GM12878 (cell line): Measurements from ENCODE around the gene CTSK. TPM values are rescaled to one million over a fixed set of nuclear protein-coding genes. Genes with fewer than 3 reads are reported as not detected.

Experiments used
- ATAC-seq: fragments of 200-7000 bp; cut with Tn5 transposase; 3 replicates; pipeline ENCODE4 v1.9.1; 2020; ENCODE audit warnings: mild to moderate bottlenecking, moderate library complexity
- BruUV-seq: library from RNA; stranded (reverse); fragments of 400-500 nt; replicated peaks from 2 replicates; lab custom pipeline; 2021; lab: Mats Ljungman, UMichigan
- CTCF ChIA-PET: fragments of 300-600 bp; sonication (Branson Sonifier 250); formaldehyde crosslinking; extraction: SDS; loops from one replicate; lab custom pipeline; 2021; ENCODE audit warnings: inconsistent platforms; lab: Yijun Ruan, JAX
- POLR2A ChIA-PET: fragments of 350-600 bp; formaldehyde crosslinking; extraction: SDS; loops from one replicate; lab custom pipeline; 2021; ENCODE audit warnings: inconsistent platforms; lab: Charles Lee
- RAD21 ChIA-PET: fragments of 300-600 bp; sonication (Branson Sonifier 250); formaldehyde crosslinking; loops from one replicate; lab custom pipeline; 2023; ENCODE audit warnings: antibody characterized with exemption; ENCODE audit not compliant: unreplicated experiment; lab: Charles Lee
- SMC1A ChIA-PET: fragments of 300-600 bp; sonication (Branson Sonifier 250); formaldehyde crosslinking; loops from one replicate; lab custom pipeline; 2023; ENCODE audit not compliant: unreplicated experiment, uncharacterized antibody; lab: Charles Lee
- DNase-seq: peaks from one replicate; pipeline ENCODE4 v3.0.0-alpha.2; 2011; ENCODE audit warnings: low read depth, low spot score
- FAIRE-seq: peaks from 3 replicates; lab custom pipeline; 2011; peaks lifted over from hg19 to GRCh38; lab: Jason Lieb, UNC
- H2AFZ ChIP-seq: 2 replicates; pipeline ENCODE4 v1.6.0; 2011; ENCODE audit warnings: low read depth, low read length, control low read depth; ENCODE audit not compliant: control insufficient read depth
- H3K27ac ChIP-seq: 2 replicates; pipeline ENCODE4 v1.5.1; 2011; ENCODE audit warnings: control low read depth; ENCODE audit not compliant: control insufficient read depth, insufficient read depth
- H3K27me3 ChIP-seq, 2 experiments: replicated peaks in 1 of 2; 2 replicates each; pipeline versions ENCODE4 v1.6.0 to v1.6.1; 2011; ENCODE audit warnings: low read length in 1 of 2; ENCODE audit not compliant: control insufficient read depth in 2 of 2, insufficient read depth in 2 of 2
- H3K36me3 ChIP-seq, 2 experiments: 2 replicates each; pipeline ENCODE4 v1.5.1; 2011; ENCODE audit warnings: low read length in 1 of 2; ENCODE audit not compliant: control insufficient read depth in 2 of 2, insufficient read depth in 2 of 2
- H3K4me1 ChIP-seq: 2 replicates; pipeline ENCODE4 v1.6.1; 2011; ENCODE audit warnings: mild to moderate bottlenecking, low read length, moderate library complexity, mixed read lengths; ENCODE audit not compliant: control insufficient read depth, insufficient read depth
- H3K4me2 ChIP-seq: 2 replicates; pipeline ENCODE4 v1.6.0; 2011; ENCODE audit warnings: control low read depth; ENCODE audit not compliant: control insufficient read depth, insufficient read depth
- H3K4me3 ChIP-seq: fragments of 200-600 bp; sonication (generic); 2 replicates; pipeline ENCODE4 v1.5.1; 2016
- H3K79me2 ChIP-seq: 2 replicates; pipeline ENCODE4 v1.6.0; 2011; ENCODE audit warnings: low read length; ENCODE audit not compliant: control insufficient read depth, insufficient read depth
- H3K9ac ChIP-seq: 2 replicates; pipeline ENCODE4 v1.8.0; 2011; ENCODE audit warnings: low read length, control low read depth, mixed read lengths; ENCODE audit not compliant: control insufficient read depth, insufficient read depth
- H3K9me3 ChIP-seq: replicated peaks from 3 replicates; pipeline ENCODE4 v1.5.1; 2011; ENCODE audit warnings: mild to moderate bottlenecking, low read length; ENCODE audit not compliant: control insufficient read depth, insufficient read depth
- H4K20me1 ChIP-seq: 2 replicates; pipeline ENCODE4 v1.6.0; 2011; ENCODE audit not compliant: control insufficient read depth, insufficient read depth
- CHD4 ChIP-seq: fragments of 200-600 bp; sonication (generic); IDR thresholded peaks from 2 replicates; pipeline ENCODE4 v1.6.1; 2016; ENCODE audit warnings: mild to moderate bottlenecking
- ESRRA ChIP-seq: IDR thresholded peaks from 2 replicates; pipeline ENCODE4 v1.6.1; 2012; ENCODE audit warnings: mild to moderate bottlenecking, low read length, improper control_type of control experiment
- IKZF2 ChIP-seq, 2 experiments: fragments of 450-650 bp; IDR thresholded peaks; 2 replicates each; pipeline ENCODE4 v1.6.1; 2017; ENCODE audit warnings: mild to moderate bottlenecking in 2 of 2, moderate library complexity in 2 of 2
- IRF3 ChIP-seq: fragments of 450-650 bp; IDR thresholded peaks from 2 replicates; pipeline ENCODE4 v1.6.1; 2014; ENCODE audit warnings: mild to moderate bottlenecking
- MTA2 ChIP-seq: fragments of 450-650 bp; IDR thresholded peaks from 2 replicates; pipeline ENCODE4 v1.6.1; 2016; ENCODE audit warnings: low read depth, mild to moderate bottlenecking, moderate library complexity
- PAX8 ChIP-seq: fragments of 450-650 bp; IDR thresholded peaks from 2 replicates; pipeline ENCODE4 v1.6.1; 2017; ENCODE audit warnings: mild to moderate bottlenecking, moderate library complexity
- POU2F2 ChIP-seq: IDR thresholded peaks from 3 replicates; pipeline ENCODE4 v1.6.1; 2011; ENCODE audit warnings: low read depth, mild to moderate bottlenecking, low read length, borderline replicate concordance
- RB1 ChIP-seq: fragments of 450-650 bp; formaldehyde crosslinking; IDR thresholded peaks from 2 replicates; pipeline ENCODE4 v1.6.1; 2017; ENCODE audit warnings: mild to moderate bottlenecking, borderline replicate concordance
- RCOR1 ChIP-seq: conservative IDR thresholded peaks from 2 replicates; pipeline ENCODE4 v1.6.1; 2012; ENCODE audit warnings: low read depth, low read length, improper control_type of control experiment
- ZBED1 ChIP-seq: IDR thresholded peaks from 2 replicates; pipeline ENCODE4 v1.6.1; 2016; ENCODE audit warnings: borderline replicate concordance
- ZNF207 ChIP-seq: fragments of 450-650 bp; IDR thresholded peaks from 2 replicates; pipeline ENCODE4 v1.6.1; 2014; ENCODE audit warnings: antibody characterized with exemption, mild to moderate bottlenecking, borderline replicate concordance
- ZNF217 ChIP-seq: fragments of 450-650 bp; IDR thresholded peaks from 2 replicates; pipeline ENCODE4 v1.6.1; 2017; ENCODE audit warnings: antibody characterized with exemption, mild to moderate bottlenecking
- ZNF687 ChIP-seq: fragments of 450-650 bp; IDR thresholded peaks from 2 replicates; pipeline ENCODE4 v1.6.1; 2017; ENCODE audit warnings: mild to moderate bottlenecking, moderate library complexity
- ZSCAN29 ChIP-seq: fragments of 450-650 bp; IDR thresholded peaks from 2 replicates; pipeline ENCODE4 v1.6.1; 2017; ENCODE audit warnings: mild to moderate bottlenecking, moderate library complexity
- WGBS: methylation state at CpG from one replicate; pipeline ENCODE4 v1.1.6; 2016; ENCODE audit warnings: low lambda C conversion rate; ENCODE audit not compliant: insufficient replicate concordance, insufficient coverage; ENCODE audit errors: missing lambda C conversion rate; 5-methylcytosine and 5-hydroxymethylcytosine counted together
- in situ Hi-C: fragments of 300-500 bp; cut with MboI; formaldehyde crosslinking; loops from 9 replicates; pipeline ENCODE4 v1.14.3; 2018; ENCODE audit warnings: mixed read lengths
- intact Hi-C: fragments of 100-400 bp; cut with micrococcal nuclease; formaldehyde crosslinking; loops from one replicate; pipeline ENCODE4 v1.14.2; 2022; ENCODE audit not compliant: unreplicated experiment
- polyA plus RNA-seq, 11 experiments: library from polyadenylated mRNA; depleted of rRNA in 4 of 11; unstranded in 6 of 11; stranded (reverse) in 5 of 11; fragments of >200 nt; fragmentation: Nextera tagmentation in 4 of 11; fragmentation: Illumina TruSeq in 1 of 11; extraction: Ambion mirVana in 4 of 11; extraction: Trizol in 1 of 11; gene quantifications; 1 replicate in 1 of 11; 2 replicates in 10 of 11; pipeline versions ENCODE4 v1.2.1 to v1.2.3, GENCODE V29; 2011 to 2016; ENCODE audit warnings: inconsistent platforms in 2 of 11, missing spikeins in 2 of 11, low read depth in 1 of 11
- total RNA-seq, 4 experiments: library from RNA; depleted of rRNA in 3 of 4; stranded (reverse); fragments of >200 nt in 3 of 4; fragmentation: Illumina TruSeq in 1 of 4; extraction: Trizol in 1 of 4; gene quantifications; 2 replicates each; pipeline versions ENCODE4 v1.2.1 to v1.2.3, GENCODE V29; 2013 to 2021
- TF ChIP-seq, protein P1 (sequence below): fragments of 450-650 bp; formaldehyde crosslinking; IDR thresholded peaks from 2 replicates; pipeline ENCODE4 v1.5.0; 2022; ENCODE audit warnings: mild to moderate bottlenecking, missing genetic modification characterization
- TF ChIP-seq, protein P2 (sequence below): IDR thresholded peaks from 2 replicates; pipeline ENCODE4 v1.6.1; 2012; ENCODE audit warnings: low read depth, low read length, improper control_type of control experiment

The CTSK gene
- total and polyA plus RNA-seq, 10 of the 15 experiments (the other 5 are each of a cell fraction or from before 2014, with no cell fraction given), result 0.40 to 3.1 (median 0.83) TPM

DNA sequence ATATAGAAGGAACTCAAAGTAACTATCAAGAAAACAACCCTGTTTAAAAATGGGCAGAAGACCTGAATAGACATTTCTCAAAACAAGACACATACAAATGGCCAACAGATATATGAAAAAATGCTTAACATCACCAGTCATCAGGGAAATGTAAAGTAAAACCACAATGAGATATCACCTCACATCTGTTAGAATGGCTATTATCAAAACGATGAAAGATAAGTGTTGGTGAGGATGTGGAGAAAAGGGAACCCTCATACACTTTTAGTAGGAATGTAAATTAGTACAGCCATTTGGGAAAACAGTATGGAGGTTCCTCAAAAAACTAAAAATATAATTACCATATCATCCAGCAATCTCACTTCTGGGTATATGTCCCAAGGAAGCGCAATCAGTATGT is 45.5 kb downstream of the CTSK start:
- no TSS peak for BruUV-seq
- peaks cover 44% of the 10 kb centered on the region for H3K79me2 ChIP-seq
- peak overlapping the region; percentile 21 for H3K4me3 ChIP-seq
- ChIA-PET CTCF (no interaction called here), SMC1A (interaction anchor here (0.9 to 2.0 kb wide), 3 partner anchors 10 to 112 kb away, joined by 3 to 5 read pairs (median 4); no protein-coding TSS in a partner anchor), RAD21 (no interaction called here), POLR2A (no interaction called here)
- H3K27me3 ChIP-seq, result no peaks in the 10 kb centered on the region
- peaks cover 9% of the 10 kb centered on the region for H3K4me1 ChIP-seq
- no peak overlapping the region for H2AFZ ChIP-seq
- H3K36me3 ChIP-seq, result peaks cover 0 to 11% of the 10 kb centered on the region in 2 experiments; a peak in 3 of 4 replicates
- H3K27ac ChIP-seq, result no peak overlapping the region
- peaks cover 5% of the 10 kb centered on the region; the same call in 2 of the 3 replicates for H3K9me3 ChIP-seq
- intact Hi-C loops (loop anchor here (5.0 to 10.0 kb wide), 5 partner anchors 50 to 212 kb away; partner anchors contain the start of genes ARNT, CERS2 and ENSA), in situ Hi-C loops (no loop called here)
- H3K4me2 ChIP-seq, result peak overlapping the region; percentile 66
- no peak for ATAC-seq
- WGBS, result 66% methylated on average over 2 of the region's 2 CpGs
- no peak for DNase-seq
- no peaks in the 10 kb centered on the region; the same call in 1 of the 2 replicates for H4K20me1 ChIP-seq
- no peak for FAIRE-seq
- no peak overlapping the region for H3K9ac ChIP-seq
- TF ChIP-seq, protein P1, sequence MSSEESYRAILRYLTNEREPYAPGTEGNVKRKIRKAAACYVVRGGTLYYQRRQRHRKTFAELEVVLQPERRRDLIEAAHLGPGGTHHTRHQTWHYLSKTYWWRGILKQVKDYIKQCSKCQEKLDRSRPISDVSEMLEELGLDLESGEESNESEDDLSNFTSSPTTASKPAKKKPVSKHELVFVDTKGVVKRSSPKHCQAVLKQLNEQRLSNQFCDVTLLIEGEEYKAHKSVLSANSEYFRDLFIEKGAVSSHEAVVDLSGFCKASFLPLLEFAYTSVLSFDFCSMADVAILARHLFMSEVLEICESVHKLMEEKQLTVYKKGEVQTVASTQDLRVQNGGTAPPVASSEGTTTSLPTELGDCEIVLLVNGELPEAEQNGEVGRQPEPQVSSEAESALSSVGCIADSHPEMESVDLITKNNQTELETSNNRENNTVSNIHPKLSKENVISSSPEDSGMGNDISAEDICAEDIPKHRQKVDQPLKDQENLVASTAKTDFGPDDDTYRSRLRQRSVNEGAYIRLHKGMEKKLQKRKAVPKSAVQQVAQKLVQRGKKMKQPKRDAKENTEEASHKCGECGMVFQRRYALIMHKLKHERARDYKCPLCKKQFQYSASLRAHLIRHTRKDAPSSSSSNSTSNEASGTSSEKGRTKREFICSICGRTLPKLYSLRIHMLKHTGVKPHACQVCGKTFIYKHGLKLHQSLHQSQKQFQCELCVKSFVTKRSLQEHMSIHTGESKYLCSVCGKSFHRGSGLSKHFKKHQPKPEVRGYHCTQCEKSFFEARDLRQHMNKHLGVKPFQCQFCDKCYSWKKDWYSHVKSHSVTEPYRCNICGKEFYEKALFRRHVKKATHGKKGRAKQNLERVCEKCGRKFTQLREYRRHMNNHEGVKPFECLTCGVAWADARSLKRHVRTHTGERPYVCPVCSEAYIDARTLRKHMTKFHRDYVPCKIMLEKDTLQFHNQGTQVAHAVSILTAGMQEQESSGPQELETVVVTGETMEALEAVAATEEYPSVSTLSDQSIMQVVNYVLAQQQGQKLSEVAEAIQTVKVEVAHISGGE, result no peak
- TF ChIP-seq, protein P2, sequence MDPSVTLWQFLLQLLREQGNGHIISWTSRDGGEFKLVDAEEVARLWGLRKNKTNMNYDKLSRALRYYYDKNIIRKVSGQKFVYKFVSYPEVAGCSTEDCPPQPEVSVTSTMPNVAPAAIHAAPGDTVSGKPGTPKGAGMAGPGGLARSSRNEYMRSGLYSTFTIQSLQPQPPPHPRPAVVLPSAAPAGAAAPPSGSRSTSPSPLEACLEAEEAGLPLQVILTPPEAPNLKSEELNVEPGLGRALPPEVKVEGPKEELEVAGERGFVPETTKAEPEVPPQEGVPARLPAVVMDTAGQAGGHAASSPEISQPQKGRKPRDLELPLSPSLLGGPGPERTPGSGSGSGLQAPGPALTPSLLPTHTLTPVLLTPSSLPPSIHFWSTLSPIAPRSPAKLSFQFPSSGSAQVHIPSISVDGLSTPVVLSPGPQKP, result no peak
- no peak for TF ChIP-seq CHD4
- no peak for TF ChIP-seq ZNF207
- no peak for TF ChIP-seq ZBED1
- TF ChIP-seq PAX8, result no peak
- TF ChIP-seq ZNF217, result no peak
- TF ChIP-seq ZNF687, result no peak
- TF ChIP-seq ZSCAN29, result no peak
- TF ChIP-seq RCOR1, result no peak
- TF ChIP-seq ESRRA, result no peak
- TF ChIP-seq MTA2, result no peak
- TF ChIP-seq IRF3, result no peak
- no peak for TF ChIP-seq RB1
- no peak for TF ChIP-seq POU2F2
- no peak for TF ChIP-seq IKZF2 (IDR thresholded peaks at IDR 0.05)
